Dendritic cell treated with granulocyte-macrophage colony-stimulating factor and Interleukin-4, amounts not matched to agents 40 ng/mL and 50 ng/mL, for 4 days (primary cell): Measurements from ENCODE around the gene KIDINS220.

ENCODE experiments used
- H3K27ac Mint-ChIP-seq: one replicate; pipeline ENCODE4 v1.8.0; 2022; ENCODE audit warnings: mild to moderate bottlenecking, mixed read lengths
- H3K27me3 Mint-ChIP-seq: one replicate; pipeline ENCODE4 v1.8.0; 2022; ENCODE audit warnings: mild to moderate bottlenecking, mixed read lengths
- H3K36me3 Mint-ChIP-seq: one replicate; pipeline ENCODE4 v1.8.0; 2022; ENCODE audit warnings: low read depth, mixed read lengths
- H3K4me1 Mint-ChIP-seq: one replicate; pipeline ENCODE4 v1.8.0; 2022; ENCODE audit warnings: low read depth, mixed read lengths
- H3K4me3 Mint-ChIP-seq: one replicate; pipeline ENCODE4 v1.8.0; 2022; ENCODE audit warnings: mild to moderate bottlenecking, moderate library complexity, mixed read lengths
- H3K9me3 Mint-ChIP-seq: one replicate; pipeline ENCODE4 v1.8.0; 2022; ENCODE audit warnings: mixed read lengths
- intact Hi-C: fragments of 100-400 bp; cut with micrococcal nuclease; formaldehyde crosslinking; loops from one replicate; pipeline ENCODE4 v1.15.0; 2022

KIDINS220 gene

GRCh38 chr2:8836971-8837794 lies at the start of gene KIDINS220:
KIDINS220 (minus strand) TSS chr2:8837613; CDS start chr2:8827093, 10,520 bp downstream.
- Mint-ChIP-seq H3K4me3 (peak within 1 kb of the TSS; percentile 100), H3K9me3 (no peaks in the 10 kb centered on the region), H3K4me1 (peaks cover 46% of the 10 kb centered on the region), H3K36me3 (peaks cover 21% of the 10 kb centered on the region), H3K27me3 (no peaks in the 10 kb centered on the region), H3K27ac (peak within 1 kb of the TSS; percentile 98)
- intact Hi-C loops, result loop anchor here (10.0 kb wide), 1 partner anchor 788 kb away; no protein-coding TSS in a partner anchor

GRCh38 chr2:8886876-8887275 lies 49.5 kb upstream of the KIDINS220 start:
- no peaks in the 10 kb centered on the region for H3K9me3 Mint-ChIP-seq
- no peaks in the 10 kb centered on the region for H3K4me1 Mint-ChIP-seq
- intact Hi-C loops, result no loop called here
- H3K27ac Mint-ChIP-seq, result no peak overlapping the region
- no peaks in the 10 kb centered on the region for H3K36me3 Mint-ChIP-seq
- no peak overlapping the region for H3K4me3 Mint-ChIP-seq
- no peaks in the 10 kb centered on the region for H3K27me3 Mint-ChIP-seq

- intact Hi-C loops, result no loop called here
- peaks cover 4% of the 10 kb centered on the region for H3K36me3 Mint-ChIP-seq
- no peak overlapping the region for H3K4me3 Mint-ChIP-seq
- H3K27me3 Mint-ChIP-seq, result no peaks in the 10 kb centered on the region
- no peaks in the 10 kb centered on the region for H3K4me1 Mint-ChIP-seq
- H3K9me3 Mint-ChIP-seq, result no peaks in the 10 kb centered on the region
- H3K27ac Mint-ChIP-seq, result no peak overlapping the region
Measured at GRCh38 chr2:8886202-8886518, 48.7 kb upstream of the KIDINS220 start.

DNA sequence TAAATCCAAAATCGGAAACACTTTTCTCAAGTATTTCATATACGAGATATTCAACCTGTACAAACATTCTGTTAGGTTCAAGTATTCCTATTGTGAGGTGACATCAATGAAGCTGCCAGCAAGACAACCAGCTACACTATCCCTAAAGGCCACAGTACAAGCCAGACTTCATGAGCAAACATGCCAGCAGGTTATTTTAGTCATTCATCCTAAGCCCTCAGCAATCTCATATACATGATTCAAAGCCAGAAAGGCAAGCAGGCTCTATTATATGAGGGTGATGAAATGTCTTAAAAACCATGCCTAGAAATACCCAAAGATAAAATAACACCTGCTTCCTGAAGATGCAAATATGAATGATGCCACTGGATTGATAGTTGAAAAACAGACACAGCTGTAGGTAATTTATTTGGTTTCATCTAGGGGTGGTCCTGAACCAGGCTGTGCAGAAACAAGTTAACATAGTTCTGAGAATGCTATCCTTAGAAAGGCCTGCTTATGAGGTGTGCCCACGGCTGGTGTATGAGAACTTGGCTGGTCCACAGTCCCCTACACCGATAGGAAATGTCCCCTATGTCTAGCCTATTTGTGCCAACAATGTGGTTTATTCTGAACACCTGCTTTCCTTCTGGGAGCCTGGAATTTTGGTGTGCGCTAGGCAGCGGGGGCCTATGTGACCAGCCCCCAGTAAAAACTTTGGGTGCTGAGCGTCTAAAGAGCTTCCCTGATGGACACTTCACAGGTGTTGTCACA lies 48.2 kb upstream of the KIDINS220 start:
- intact Hi-C loops, result no loop called here
- no peak overlapping the region for H3K27ac Mint-ChIP-seq
- H3K4me1 Mint-ChIP-seq, result no peaks in the 10 kb centered on the region
- no peaks in the 10 kb centered on the region for H3K27me3 Mint-ChIP-seq
- H3K4me3 Mint-ChIP-seq, result no peak overlapping the region
- H3K36me3 Mint-ChIP-seq, result peaks cover 10% of the 10 kb centered on the region
- H3K9me3 Mint-ChIP-seq, result no peaks in the 10 kb centered on the region

- intact Hi-C loops, result no loop called here
- no peak overlapping the region for H3K27ac Mint-ChIP-seq
- H3K27me3 Mint-ChIP-seq, result no peaks in the 10 kb centered on the region
- H3K36me3 Mint-ChIP-seq, result peaks cover 18% of the 10 kb centered on the region
- H3K9me3 Mint-ChIP-seq, result no peaks in the 10 kb centered on the region
- H3K4me1 Mint-ChIP-seq, result no peaks in the 10 kb centered on the region
- no peak overlapping the region for H3K4me3 Mint-ChIP-seq
Measured at GRCh38 chr2:8884812-8885211, 47.4 kb upstream of the KIDINS220 start.

DNA sequence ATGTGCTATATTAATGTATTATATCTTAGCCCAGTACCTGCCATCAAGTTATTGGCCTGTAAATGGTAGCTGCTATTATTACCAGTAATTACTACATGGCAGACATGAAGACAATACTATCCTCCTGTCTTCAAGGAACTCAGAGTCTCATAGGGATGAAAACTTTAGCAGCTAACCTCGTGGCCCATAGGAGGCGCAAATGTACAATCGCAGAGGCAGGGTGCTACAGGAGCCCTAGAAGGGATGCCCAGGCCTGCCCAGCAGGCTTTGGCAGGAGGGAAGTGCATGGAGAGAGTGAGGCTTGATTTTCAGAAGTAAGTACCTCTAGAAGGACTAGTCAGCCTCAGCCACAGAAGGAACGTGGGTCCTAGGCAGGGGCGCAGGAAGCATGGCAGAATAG lies 44.7 kb upstream of the KIDINS220 start:
- intact Hi-C loops, result no loop called here
- Mint-ChIP-seq H3K4me1 (no peaks in the 10 kb centered on the region), H3K4me3 (no peak overlapping the region), H3K27ac (no peak overlapping the region), H3K9me3 (no peaks in the 10 kb centered on the region), H3K36me3 (peaks cover 30% of the 10 kb centered on the region), H3K27me3 (no peaks in the 10 kb centered on the region)

GRCh38 chr2:8877894-8878293 lies 40.5 kb upstream of the KIDINS220 start:
- Mint-ChIP-seq H3K4me1 (peaks cover 4% of the 10 kb centered on the region), H3K36me3 (peaks cover 36% of the 10 kb centered on the region), H3K27me3 (no peaks in the 10 kb centered on the region), H3K4me3 (no peak overlapping the region), H3K9me3 (no peaks in the 10 kb centered on the region), H3K27ac (no peak overlapping the region)
- intact Hi-C loops, result no loop called here

DNA sequence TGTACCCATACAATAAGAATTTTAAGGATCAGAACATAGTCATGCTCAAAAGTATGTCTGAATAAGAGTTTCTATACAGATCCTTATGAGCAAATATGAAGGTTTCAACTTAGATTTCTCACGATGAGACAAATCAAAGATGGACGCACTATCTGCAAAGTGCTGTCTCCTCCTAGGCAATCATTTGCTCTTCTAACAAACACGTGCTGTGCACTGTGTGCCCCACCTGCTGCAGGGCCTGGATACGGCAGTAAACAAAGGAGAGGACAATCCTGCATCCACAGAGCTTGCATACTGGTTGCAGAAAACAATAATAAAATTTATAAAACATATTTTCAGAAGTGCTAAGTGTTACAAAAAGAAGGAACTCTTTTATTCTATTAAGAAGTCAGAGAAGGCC lies 39.9 kb upstream of the KIDINS220 start:
- no peaks in the 10 kb centered on the region for H3K9me3 Mint-ChIP-seq
- H3K36me3 Mint-ChIP-seq, result peaks cover 38% of the 10 kb centered on the region
- H3K27ac Mint-ChIP-seq, result no peak overlapping the region
- no peak overlapping the region for H3K4me3 Mint-ChIP-seq
- intact Hi-C loops, result no loop called here
- H3K4me1 Mint-ChIP-seq, result peaks cover 4% of the 10 kb centered on the region
- H3K27me3 Mint-ChIP-seq, result no peaks in the 10 kb centered on the region

DNA sequence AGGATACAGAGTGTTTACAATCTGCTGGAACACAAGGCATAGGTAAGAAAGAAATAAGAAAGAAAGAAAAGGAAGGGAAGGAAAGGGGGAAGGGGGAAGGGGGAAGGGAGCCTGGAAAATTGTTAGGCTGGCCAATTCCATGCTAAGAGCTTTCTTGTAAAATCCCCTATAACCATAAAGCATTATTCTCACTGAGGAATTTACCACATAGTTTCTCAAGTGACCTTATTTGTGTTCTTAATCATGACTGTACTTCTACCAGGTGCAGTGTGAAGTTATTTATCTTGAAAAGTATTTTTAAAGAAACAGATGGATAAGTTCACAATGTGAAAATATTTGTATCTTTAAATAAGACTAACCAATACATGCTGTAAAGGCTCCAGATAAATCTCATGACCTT lies 39.2 kb upstream of the KIDINS220 start:
- H3K4me1 Mint-ChIP-seq, result peaks cover 4% of the 10 kb centered on the region
- H3K27me3 Mint-ChIP-seq, result no peaks in the 10 kb centered on the region
- peaks cover 44% of the 10 kb centered on the region for H3K36me3 Mint-ChIP-seq
- H3K27ac Mint-ChIP-seq, result no peak overlapping the region
- no peak overlapping the region for H3K4me3 Mint-ChIP-seq
- intact Hi-C loops, result no loop called here
- no peaks in the 10 kb centered on the region for H3K9me3 Mint-ChIP-seq

- no peaks in the 10 kb centered on the region for H3K27me3 Mint-ChIP-seq
- peaks cover 4% of the 10 kb centered on the region for H3K4me1 Mint-ChIP-seq
- peaks cover 22% of the 10 kb centered on the region for H3K36me3 Mint-ChIP-seq
- H3K4me3 Mint-ChIP-seq, result no peak overlapping the region
- H3K9me3 Mint-ChIP-seq, result no peaks in the 10 kb centered on the region
- no peak overlapping the region for H3K27ac Mint-ChIP-seq
- intact Hi-C loops, result loop anchor here (2.0 kb wide), 1 partner anchor 266 kb away; no protein-coding TSS in a partner anchor
Measured at GRCh38 chr2:8872821-8873432, 35.5 kb upstream of the KIDINS220 start.

DNA sequence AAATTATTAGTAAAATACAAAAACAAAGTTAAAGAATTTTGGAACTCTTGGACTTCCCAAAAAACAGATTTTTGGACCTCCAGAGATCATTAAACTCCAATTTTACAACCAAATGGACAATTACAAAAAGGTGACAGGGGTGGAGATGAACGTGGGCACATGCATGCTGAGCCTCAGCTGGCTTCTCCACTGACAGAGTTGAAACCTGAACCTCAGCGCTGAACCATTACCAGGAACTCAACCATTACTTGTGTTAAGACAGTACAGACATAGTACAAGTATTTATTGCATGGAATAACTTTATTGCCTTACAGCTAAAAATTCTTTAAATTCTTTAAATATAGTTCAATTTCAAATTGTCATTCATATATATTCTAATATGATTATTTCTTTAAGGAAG lies 33.0 kb upstream of the KIDINS220 start:
- no peaks in the 10 kb centered on the region for H3K27me3 Mint-ChIP-seq
- no peak overlapping the region for H3K27ac Mint-ChIP-seq
- peaks cover 4% of the 10 kb centered on the region for H3K4me1 Mint-ChIP-seq
- intact Hi-C loops, result no loop called here
- peaks cover 19% of the 10 kb centered on the region for H3K36me3 Mint-ChIP-seq
- no peaks in the 10 kb centered on the region for H3K9me3 Mint-ChIP-seq
- H3K4me3 Mint-ChIP-seq, result no peak overlapping the region

DNA sequence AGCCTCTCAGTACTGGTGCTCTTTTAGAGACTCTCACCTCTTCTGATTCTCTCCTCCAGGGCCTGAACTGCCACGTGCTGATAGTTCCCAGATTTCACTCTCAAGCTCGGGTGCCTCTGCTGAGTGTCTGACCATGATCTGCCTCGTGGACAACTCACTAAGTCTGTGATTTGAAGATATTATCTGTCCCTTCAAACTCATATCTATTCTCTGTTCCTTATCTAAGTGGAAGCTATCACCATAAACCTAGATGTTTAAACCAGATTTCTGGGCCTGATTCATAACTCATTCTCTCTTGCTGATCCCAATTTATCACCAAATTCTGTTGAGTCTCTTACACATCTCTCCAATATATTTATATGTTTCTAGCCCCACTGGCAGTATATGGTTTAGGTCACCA lies 29.9 kb upstream of the KIDINS220 start:
- H3K4me1 Mint-ChIP-seq, result no peaks in the 10 kb centered on the region
- H3K36me3 Mint-ChIP-seq, result peaks cover 36% of the 10 kb centered on the region
- H3K9me3 Mint-ChIP-seq, result no peaks in the 10 kb centered on the region
- H3K27me3 Mint-ChIP-seq, result no peaks in the 10 kb centered on the region
- H3K4me3 Mint-ChIP-seq, result no peak overlapping the region
- H3K27ac Mint-ChIP-seq, result no peak overlapping the region
- intact Hi-C loops, result no loop called here

DNA sequence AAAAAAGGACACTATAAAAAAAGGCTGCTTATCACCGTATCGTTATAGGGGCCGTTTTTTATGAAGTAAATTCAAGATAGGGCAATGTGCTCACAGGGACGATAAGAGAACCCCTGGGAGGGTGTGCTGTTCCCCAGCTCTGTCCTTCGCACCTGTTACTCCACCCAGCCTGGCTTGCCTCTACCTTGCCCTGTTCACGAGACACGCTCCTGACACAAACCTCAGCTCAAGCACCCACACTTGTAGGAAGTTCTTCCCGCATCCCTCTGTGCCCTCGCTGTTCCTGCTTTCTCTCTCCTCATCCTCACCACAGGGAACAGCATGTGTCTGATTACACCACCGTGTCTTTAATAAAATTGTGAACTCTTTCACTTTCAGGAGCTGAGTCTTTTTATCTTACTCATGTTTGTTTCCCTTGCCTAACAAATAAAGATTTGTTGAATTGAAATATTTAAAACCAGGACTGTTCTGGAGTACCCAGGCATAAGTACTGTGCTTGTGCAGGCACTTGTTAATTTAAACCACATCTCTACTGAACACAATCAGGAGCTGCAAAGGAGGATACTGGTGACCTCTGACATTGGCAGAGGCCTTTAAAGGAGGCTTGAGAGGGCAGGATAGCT lies 26.0 kb upstream of the KIDINS220 start:
- Mint-ChIP-seq H3K27me3 (no peaks in the 10 kb centered on the region), H3K9me3 (no peaks in the 10 kb centered on the region), H3K4me3 (no peak overlapping the region), H3K36me3 (peaks cover 48% of the 10 kb centered on the region), H3K27ac (no peak overlapping the region), H3K4me1 (no peaks in the 10 kb centered on the region)
- intact Hi-C loops, result no loop called here

DNA sequence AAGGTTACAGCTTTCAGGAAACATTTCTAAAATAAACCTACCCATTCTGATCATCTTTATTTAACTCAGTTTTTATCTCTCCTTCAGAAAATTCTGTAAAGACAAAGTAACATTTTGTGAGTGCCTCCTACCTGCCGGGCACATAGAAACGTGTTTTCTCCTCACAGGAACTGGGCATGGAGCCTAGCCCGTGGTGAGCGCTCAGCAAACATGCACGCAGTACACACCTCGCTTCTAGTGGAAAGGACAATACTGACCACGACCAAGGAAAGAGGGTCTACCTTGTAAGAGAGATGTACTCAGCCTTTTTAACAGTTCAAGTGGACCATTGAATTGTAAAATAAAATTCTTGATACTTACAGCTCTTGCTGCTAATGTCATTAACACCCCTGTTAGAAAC lies 24.8 kb upstream of the KIDINS220 start:
- intact Hi-C loops, result no loop called here
- no peaks in the 10 kb centered on the region for H3K4me1 Mint-ChIP-seq
- no peaks in the 10 kb centered on the region for H3K27me3 Mint-ChIP-seq
- H3K4me3 Mint-ChIP-seq, result no peak overlapping the region
- H3K36me3 Mint-ChIP-seq, result peaks cover 50% of the 10 kb centered on the region
- H3K9me3 Mint-ChIP-seq, result no peaks in the 10 kb centered on the region
- H3K27ac Mint-ChIP-seq, result no peak overlapping the region
